Fibroblast of skin of left biceps (primary cell): ENCODE data around the gene ASPSCR1.
"Not testable (repeated sequence)": the region's sequence is repeated elsewhere in the genome, so short reads cannot be mapped to it uniquely, and the experiment has no call there.

ENCODE experiments used
- DNase-seq, 2 experiments: peaks; one replicate each; pipeline ENCODE4 v3.0.0-alpha.2; 2013; ENCODE audit warnings: low read depth in 2 of 2

The ASPSCR1 gene

GRCh38 chr17:81941484-81942166, 35.8 kb upstream of the ASPSCR1 start:
- no peak for DNase-seq

GRCh38 chr17:81942167-81942553, 35.3 kb upstream of the ASPSCR1 start:
- no peak for DNase-seq

- DNase-seq = no peak
Observed at GRCh38 chr17:81944858-81945257, 32.6 kb upstream of the ASPSCR1 start.

- no peak for DNase-seq
Observed at GRCh38 chr17:81947189-81947588, 30.2 kb upstream of the ASPSCR1 start, which contains the start of gene MYADML2. TSS of gene MYADML2 (minus strand) at chr17:81947233. CDS start at chr17:81941741, 5,492 bp downstream.

GRCh38 chr17:81948635-81949378, 28.6 kb upstream of the ASPSCR1 start:
- DNase-seq = no peak

GRCh38 chr17:81950501-81950900, 26.9 kb upstream of the ASPSCR1 start:
- no peak for DNase-seq

GRCh38 chr17:81951785-81952684, 25.4 kb upstream of the ASPSCR1 start:
- no peak for DNase-seq

GRCh38 chr17:81952792-81953228, 24.6 kb upstream of the ASPSCR1 start:
- DNase-seq = no peak

- DNase-seq = not testable (repeated sequence)
Observed at GRCh38 chr17:81953443-81953842, 24.0 kb upstream of the ASPSCR1 start.

GRCh38 chr17:81954131-81955057, 23.0 kb upstream of the ASPSCR1 start:
- DNase-seq = no peak

- DNase-seq = no peak
Observed at GRCh38 chr17:81955058-81955681, 22.3 kb upstream of the ASPSCR1 start.

GRCh38 chr17:81955756-81956544, 21.5 kb upstream of the ASPSCR1 start:
- DNase-seq = no peak

- DNase-seq = no peak
Observed at GRCh38 chr17:81956607-81957589, 20.5 kb upstream of the ASPSCR1 start.

- DNase-seq = no peak
Observed at GRCh38 chr17:81957691-81958432, 19.6 kb upstream of the ASPSCR1 start.

GRCh38 chr17:81958633-81959342, 18.6 kb upstream of the ASPSCR1 start:
- no peak for DNase-seq

GRCh38 chr17:81959362-81960129, 17.9 kb upstream of the ASPSCR1 start:
- DNase-seq = no peak
